Forelimb muscle (tissue), 1 donor: ENCODE results near the gene FAM120B. TPM values are rescaled to one million over a fixed set of nuclear protein-coding genes. Genes with fewer than 3 reads are reported as not detected.

ENCODE experiments used
- DNase-seq: peaks from one replicate; pipeline ENCODE4 v3.0.0-alpha.2; 2013; ENCODE audit warnings: low read depth
- polyA plus RNA-seq: library from polyadenylated mRNA; unstranded; fragments of 120-200 nt; gene quantifications from one replicate; pipeline ENCODE4 v1.2.1, GENCODE V29; 2013; ENCODE audit not compliant: insufficient read length

Gene FAM120B
- polyA plus RNA-seq, 1 donor = 25.4 TPM

DNA sequence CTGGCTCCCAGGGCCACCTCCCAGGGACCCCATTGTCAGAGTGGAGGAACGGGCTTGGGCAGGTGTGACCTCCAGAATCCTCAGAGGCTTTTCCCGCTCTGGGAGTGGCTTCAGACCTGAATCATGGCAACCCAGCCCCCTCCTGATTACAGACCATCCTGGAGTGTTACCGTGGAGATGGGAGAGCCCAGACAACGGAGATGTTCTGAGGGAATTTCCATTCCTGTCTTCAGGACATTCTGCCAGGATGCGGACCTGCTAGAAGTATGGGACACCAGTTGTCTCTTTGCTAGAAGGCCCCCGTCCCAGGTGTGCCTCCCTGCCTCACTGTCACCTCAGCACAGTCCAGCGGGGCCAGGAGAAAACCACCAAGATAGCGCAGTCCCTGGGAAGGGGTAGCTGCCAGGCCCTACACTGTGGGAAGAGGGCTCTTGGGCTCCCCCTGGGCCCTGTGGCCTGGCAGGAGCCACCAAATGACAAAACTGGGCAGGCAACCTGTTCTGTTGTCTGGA is 136.6 kb downstream of the FAM120B start:
- DNase-seq = no peak

GRCh38 chr6:170444056-170444591 is 137.6 kb downstream of the FAM120B start:
- no peak for DNase-seq

- no peak for DNase-seq
These were observed 138.3 kb downstream of the FAM120B start for GRCh38 chr6:170444811-170445211.

- peak; percentile 26 for DNase-seq
These were observed 138.9 kb downstream of the FAM120B start for GRCh38 chr6:170445487-170445886.

GRCh38 chr6:170445971-170446370 is 139.4 kb downstream of the FAM120B start:
- DNase-seq = no peak

DNA sequence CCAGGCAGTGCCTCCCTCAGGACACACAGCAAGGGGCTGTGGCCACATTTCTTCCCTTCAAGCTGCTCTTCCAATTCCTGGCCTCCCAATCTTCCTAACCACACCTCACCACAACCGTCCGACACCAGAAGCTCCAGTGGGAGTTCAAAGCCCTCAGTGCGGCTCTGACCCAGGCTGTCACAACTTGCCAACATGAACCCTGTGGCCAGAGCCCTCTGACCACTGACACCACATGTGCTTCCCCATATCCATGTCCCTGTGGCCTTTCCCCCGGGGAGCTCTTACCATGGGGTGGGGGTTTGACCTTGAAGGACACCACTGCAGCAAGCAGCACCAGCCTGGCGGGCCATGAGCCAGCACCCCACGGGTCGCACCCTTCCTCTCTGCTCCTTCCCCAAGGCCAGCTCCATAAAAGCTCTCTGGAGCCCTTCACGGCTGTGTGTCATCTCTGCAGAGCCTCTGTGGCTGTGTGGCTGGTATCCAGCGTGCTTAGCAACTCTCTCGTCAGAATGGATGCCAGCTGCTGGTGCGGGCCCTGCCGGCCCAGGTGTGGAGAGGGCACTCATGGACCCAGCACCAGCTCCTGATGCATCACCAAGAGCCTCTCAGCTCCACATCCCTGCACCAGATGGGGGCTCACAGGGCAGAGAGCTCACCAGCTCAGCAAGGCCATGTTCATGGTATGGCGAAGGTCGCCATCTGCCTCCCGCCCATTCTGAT is 140.4 kb downstream of the FAM120B start:
- no peak for DNase-seq

- DNase-seq = no peak
These were observed 141.0 kb downstream of the FAM120B start for GRCh38 chr6:170447561-170447930.

GRCh38 chr6:170448317-170448716 is 141.8 kb downstream of the FAM120B start:
- no peak for DNase-seq

GRCh38 chr6:170448751-170449630 is 142.4 kb downstream of the FAM120B start:
- DNase-seq = no peak

DNA sequence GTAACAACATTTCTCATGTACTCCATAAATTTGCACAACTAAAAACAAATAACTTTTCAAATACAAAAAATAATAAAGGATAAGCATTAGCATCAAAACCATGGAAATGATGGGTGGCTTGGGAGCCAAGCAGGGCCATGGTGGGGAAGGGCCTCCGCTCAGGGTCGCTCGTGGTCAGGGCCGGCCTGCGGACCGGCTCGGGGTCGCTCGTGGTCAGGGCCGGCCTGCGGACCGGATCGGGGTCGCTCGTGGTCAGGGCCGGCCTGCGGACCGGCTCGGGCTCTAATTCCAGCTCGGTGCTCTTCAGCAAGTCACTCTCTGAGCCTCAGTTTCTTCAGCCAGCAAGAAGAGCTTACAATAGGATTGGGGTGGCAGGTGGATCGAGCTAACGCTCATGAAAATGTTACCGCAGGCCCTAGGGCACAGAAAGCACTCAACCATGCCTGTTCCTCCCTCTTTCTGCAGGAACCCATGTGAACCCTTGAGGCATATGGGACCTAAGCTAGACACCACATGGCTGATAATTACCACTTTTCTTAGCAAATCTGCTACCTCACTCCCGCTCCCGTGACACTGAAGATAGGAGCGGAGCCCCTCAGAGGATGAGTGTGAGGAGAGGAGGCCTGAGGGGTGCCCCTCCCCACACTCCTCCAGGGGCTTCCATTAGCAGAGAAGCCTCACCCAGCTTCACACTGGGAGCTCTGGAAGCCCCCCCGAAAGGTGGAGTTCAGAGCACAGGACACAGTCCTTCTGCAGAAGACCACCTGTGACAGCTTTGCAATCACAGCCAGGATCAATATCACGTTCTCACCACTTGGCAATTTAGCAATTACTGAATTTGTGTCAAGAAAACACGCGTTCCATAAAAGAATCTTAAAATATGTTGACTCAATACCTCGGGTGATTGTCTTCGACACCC is 143.5 kb downstream of the FAM120B start:
- DNase-seq = no peak

- DNase-seq = no peak
These were observed 144.6 kb downstream of the FAM120B start for GRCh38 chr6:170450916-170451761.

DNA sequence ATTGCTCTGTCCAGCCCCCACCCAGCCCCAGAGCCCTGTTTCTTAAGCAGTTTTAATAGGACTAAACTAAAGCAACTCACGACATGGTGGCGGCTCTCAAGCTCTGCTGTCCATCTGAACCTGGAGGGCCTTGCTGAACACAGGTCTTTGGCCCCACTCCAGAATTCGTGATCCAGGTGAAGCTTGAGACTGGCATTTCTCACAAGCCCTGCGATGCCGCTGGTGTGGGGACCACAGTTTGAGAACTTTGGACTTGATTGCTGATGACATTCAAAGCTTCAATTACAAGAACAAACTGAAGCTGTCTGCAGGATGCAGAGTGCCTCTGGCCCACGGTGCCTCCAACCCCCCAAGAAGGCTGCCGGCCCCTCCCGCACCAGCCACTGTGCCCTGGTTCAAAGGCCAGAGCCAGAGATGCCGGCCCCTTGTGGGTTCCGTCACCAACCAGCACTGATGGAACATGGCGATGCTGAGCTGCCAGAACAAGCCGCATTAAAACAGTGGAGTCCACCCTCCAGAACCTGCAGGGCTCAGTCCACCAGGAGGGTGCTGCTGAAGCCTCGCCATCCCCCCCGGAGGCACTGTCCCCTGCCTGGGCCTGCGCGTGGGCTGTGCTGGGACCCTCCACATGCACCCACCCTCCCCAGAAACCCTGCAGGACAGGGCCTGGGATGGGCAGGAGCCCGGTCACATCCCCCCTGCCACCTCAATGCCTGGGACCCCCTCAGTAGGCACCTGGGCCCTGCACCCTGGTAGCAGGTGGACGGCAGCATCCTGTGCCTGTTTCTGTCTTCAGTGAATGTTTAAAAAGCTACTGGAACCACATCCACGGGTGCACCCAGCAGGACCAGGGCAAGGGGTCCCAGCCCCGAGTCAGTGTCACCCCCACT is 145.4 kb downstream of the FAM120B start:
- no peak for DNase-seq

DNA sequence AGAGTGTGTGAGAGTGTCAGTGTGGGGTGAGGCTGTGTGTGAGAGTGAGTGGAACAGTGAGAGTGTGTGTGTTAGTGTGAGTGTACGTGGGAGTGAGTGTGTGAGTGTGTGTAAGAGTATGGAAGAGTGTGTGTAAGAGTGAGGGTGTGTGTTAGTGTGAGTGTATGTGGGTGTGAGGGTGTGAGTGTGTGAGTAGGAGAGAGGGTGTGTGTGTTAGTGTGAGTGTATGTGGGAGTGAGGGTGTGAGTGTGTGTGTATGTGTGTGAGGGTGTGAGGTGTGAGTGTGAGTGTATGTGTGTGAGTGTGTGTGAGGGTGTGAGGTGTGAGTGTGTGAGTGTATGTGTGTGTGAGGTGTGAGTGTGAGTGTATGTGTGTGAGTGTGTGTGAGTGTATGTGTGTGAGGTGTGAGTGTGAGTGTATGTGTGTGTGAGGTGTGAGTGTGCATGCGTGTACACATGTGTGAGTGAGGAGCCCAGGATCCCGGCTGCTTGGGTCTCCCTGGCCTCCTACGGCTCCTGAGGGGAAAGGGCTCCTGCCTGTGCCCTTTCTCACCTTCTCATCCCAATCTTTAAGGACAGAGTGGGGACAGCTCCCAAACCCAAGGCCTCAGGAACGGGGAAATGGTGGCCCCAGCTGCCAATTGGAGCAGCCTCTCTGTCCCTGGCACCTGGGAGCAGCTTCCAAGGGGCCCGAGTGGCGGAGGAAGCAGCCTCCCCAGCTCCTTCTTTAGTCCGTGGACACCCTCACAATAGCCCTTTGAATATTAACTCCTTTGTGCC is 146.4 kb downstream of the FAM120B start:
- DNase-seq = no peak

DNA sequence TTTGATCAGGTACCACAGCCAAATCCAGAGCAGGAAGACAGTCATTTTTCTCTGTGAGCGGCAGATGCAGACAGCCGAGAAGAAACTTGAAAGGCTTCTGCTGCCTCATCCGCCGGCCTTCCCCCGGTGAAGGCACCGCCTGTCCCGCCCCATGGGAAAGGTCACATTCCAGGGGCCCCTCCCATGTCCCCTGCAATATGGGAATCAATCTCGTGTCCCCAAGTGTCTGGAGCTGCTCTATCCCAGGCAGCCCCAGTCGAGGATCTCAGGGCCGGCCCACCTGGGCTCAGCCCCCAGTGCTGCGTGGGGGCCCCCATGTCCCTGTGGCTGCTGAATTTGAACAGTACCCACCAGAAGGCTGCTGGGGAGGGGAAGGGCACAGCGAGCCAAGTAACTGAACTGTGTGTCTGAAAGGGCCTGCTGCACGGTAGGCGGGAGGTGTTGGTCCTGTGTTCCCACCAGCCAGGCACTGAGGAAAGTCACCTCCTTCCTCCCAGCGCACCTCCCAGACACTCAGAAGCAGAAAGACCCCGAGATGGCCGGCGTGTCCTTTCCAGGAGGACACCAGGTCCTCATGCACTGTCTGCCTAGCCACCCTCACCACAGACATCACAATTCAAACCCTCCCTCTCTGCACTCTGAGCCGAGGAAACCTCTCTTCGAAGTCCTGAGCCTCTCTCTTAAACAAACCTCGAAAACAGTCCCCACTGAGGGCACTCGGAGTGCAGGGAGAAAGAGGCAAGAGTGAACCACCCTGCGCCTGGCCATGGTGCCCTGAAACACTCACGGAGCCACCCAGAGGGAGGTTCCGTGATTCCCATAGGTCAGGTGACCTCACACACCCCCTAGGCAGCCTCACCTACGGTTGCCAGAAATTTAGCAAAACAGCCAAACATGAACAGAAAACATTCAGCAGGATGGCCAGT is 147.3 kb downstream of the FAM120B start:
- DNase-seq = no peak

GRCh38 chr6:170454512-170455285 is 148.1 kb downstream of the FAM120B start:
- no peak for DNase-seq

DNA sequence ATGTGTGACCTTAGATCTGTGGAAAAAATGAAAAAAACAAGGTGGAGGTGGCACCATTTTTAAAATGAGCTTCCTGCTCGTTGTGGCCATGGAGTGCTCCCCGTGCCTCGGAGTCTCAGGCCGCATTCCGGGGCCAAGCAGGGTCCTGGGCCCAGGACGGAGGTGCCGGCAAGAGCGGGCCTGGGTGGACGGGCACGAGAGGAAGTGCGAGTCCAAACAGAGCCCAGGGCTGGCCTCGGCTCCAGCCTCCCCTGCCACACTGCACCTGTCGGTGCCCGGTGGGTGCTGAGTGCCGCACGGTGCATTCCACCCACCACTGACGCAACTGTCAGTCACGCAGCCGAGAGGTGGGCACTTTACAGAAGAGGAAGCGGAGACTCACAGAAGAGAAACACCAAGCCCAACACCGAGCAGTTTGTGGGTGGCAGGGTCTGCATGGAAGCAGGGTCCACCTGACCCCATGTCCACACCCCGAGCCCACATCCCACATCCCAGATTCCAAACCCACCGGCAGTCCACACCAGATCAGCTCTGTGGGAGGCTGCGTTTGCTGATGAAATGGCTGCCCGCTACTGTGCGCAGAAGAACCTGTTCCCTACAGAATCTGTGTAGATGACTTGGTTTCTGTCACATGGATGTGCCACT is 148.9 kb downstream of the FAM120B start:
- DNase-seq = no peak
